Trophoblast cell (in vitro differentiated cells and primary cell): Measurements from ENCODE around the gene RPL22L1.
"Not testable (repeated sequence)": the region's sequence is repeated elsewhere in the genome, so short reads cannot be mapped to it uniquely, and the experiment has no call there.

ENCODE experiments used
- DNase-seq, 2 donors: peaks; one replicate each; pipeline ENCODE4 v3.0.0-alpha.2; 2016
- H2AFZ ChIP-seq: 2 replicates; pipeline ENCODE4 v1.6.1; 2013; ENCODE audit warnings: low read length, moderate library complexity, mild to moderate bottlenecking; ENCODE audit not compliant: insufficient read depth, poor library complexity
- H2AK5ac ChIP-seq: 2 replicates; pipeline ENCODE4 v1.6.1; 2013; ENCODE audit warnings: mild to moderate bottlenecking, low read length
- H2BK120ac ChIP-seq: 2 replicates; pipeline ENCODE4 v1.6.1; 2013; ENCODE audit warnings: low read length, mild to moderate bottlenecking, moderate library complexity; ENCODE audit not compliant: insufficient read depth, poor library complexity
- H2BK12ac ChIP-seq: 2 replicates; pipeline ENCODE4 v1.6.1; 2013; ENCODE audit warnings: mild to moderate bottlenecking, low read length, moderate library complexity
- H2BK5ac ChIP-seq: 2 replicates; pipeline ENCODE4 v1.6.1; 2013; ENCODE audit warnings: low read length, low read depth, moderate library complexity, mild to moderate bottlenecking; ENCODE audit not compliant: poor library complexity
- H3K14ac ChIP-seq: 2 replicates; pipeline ENCODE4 v1.6.1; 2013; ENCODE audit warnings: mild to moderate bottlenecking, low read length
- H3K18ac ChIP-seq: 2 replicates; pipeline ENCODE4 v1.6.1; 2013; ENCODE audit warnings: mild to moderate bottlenecking, low read length
- H3K23ac ChIP-seq: 2 replicates; pipeline ENCODE4 v1.6.1; 2013; ENCODE audit warnings: low read length
- H3K27ac ChIP-seq: 2 replicates; pipeline ENCODE4 v1.5.1; 2013; ENCODE audit warnings: low read depth, mild to moderate bottlenecking, inconsistent platforms, low read length, moderate library complexity
- H3K27me3 ChIP-seq: 2 replicates; pipeline ENCODE4 v1.6.1; 2013; ENCODE audit warnings: inconsistent platforms, mild to moderate bottlenecking, low read length, moderate library complexity; ENCODE audit not compliant: insufficient read depth
- H3K36me3 ChIP-seq, 2 experiments: 1 replicate in 1 of 2; 2 replicates in 1 of 2; pipeline ENCODE4 v1.6.1; 2013; ENCODE audit warnings: low read length in 2 of 2, mild to moderate bottlenecking in 2 of 2, moderate library complexity in 1 of 2; ENCODE audit not compliant: insufficient read depth in 2 of 2, control insufficient read depth in 1 of 2
- H3K4ac ChIP-seq: 2 replicates; pipeline ENCODE4 v1.6.1; 2013; ENCODE audit warnings: low read depth, mild to moderate bottlenecking, low read length, moderate library complexity
- H3K4me1 ChIP-seq, 2 experiments: 1 replicate in 1 of 2; 2 replicates in 1 of 2; pipeline ENCODE4 v1.6.1; 2013; ENCODE audit warnings: low read length in 2 of 2, mild to moderate bottlenecking in 2 of 2, moderate library complexity in 1 of 2; ENCODE audit not compliant: insufficient read depth in 2 of 2, control insufficient read depth in 1 of 2
- H3K4me2 ChIP-seq: 2 replicates; pipeline ENCODE4 v1.6.1; 2013; ENCODE audit warnings: inconsistent platforms, mild to moderate bottlenecking, low read length, moderate library complexity
- H3K4me3 ChIP-seq: 2 replicates; pipeline ENCODE4 v1.5.1; 2013; ENCODE audit warnings: mild to moderate bottlenecking, low read depth, low read length, inconsistent platforms
- H3K79me1 ChIP-seq: one replicate; pipeline ENCODE4 v1.6.1; 2013; ENCODE audit warnings: low read length
- H3K79me2 ChIP-seq: 2 replicates; pipeline ENCODE4 v1.6.1; 2013; ENCODE audit warnings: low read length, mild to moderate bottlenecking; ENCODE audit not compliant: control insufficient read depth, insufficient read depth, poor library complexity
- H3K9ac ChIP-seq: 2 replicates; pipeline ENCODE4 v1.6.1; 2013; ENCODE audit warnings: mild to moderate bottlenecking, low read length
- H3K9me3 ChIP-seq: 2 replicates; pipeline ENCODE4 v1.6.1; 2013; ENCODE audit warnings: low read depth, mild to moderate bottlenecking, control low read depth, inconsistent platforms, low read length; ENCODE audit not compliant: insufficient read depth
- H4K12ac ChIP-seq: 2 replicates; pipeline ENCODE4 v1.6.1; 2013; ENCODE audit warnings: low read depth, mild to moderate bottlenecking, low read length, moderate library complexity
- H4K8ac ChIP-seq: 2 replicates; pipeline ENCODE4 v1.6.1; 2013; ENCODE audit warnings: low read depth, mild to moderate bottlenecking, low read length, moderate library complexity
- H4K91ac ChIP-seq: one replicate; pipeline ENCODE4 v1.6.1; 2013; ENCODE audit warnings: low read depth, mild to moderate bottlenecking, low read length, moderate library complexity
- WGBS: extraction: QIAGEN DNeasy Blood & Tissue Kit; methylation state at CpG from one replicate; pipeline ENCODE4 v1.1.7; 2013; ENCODE audit warnings: missing lambda C conversion rate; ENCODE audit not compliant: insufficient read length, insufficient coverage; ENCODE audit errors: extremely low coverage; 5-methylcytosine and 5-hydroxymethylcytosine counted together

The RPL22L1 gene

DNA sequence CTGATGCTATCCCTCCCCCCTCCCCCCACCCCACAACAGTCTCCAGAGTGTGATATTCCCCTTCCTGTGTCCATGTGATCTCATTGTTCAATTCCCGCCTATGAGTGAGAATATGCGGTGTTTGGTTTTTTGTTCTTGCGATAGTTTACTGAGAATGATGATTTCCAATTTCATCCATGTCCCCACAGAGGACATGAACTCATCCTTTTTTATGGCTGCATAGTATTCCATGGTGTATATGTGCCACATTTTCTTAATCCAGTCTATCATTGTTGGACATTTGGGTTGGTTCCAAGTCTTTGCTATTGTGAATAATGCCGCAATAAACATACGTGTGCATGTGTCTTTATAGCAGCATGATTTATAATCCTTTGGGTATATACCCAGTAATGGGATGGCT lies 8.7 kb upstream of the RPL22L1 start:
- H3K36me3 ChIP-seq, H3K4me3 ChIP-seq, H3K4me1 ChIP-seq, H3K9ac ChIP-seq, H3K18ac ChIP-seq, H2BK12ac ChIP-seq, H3K27me3 ChIP-seq, H3K9me3 ChIP-seq, H3K23ac ChIP-seq, H3K27ac ChIP-seq, H3K14ac ChIP-seq, H2BK120ac ChIP-seq, H4K91ac ChIP-seq, H4K12ac ChIP-seq, H3K79me2 ChIP-seq, H4K8ac ChIP-seq, DNase-seq, H3K4ac ChIP-seq, H2AFZ ChIP-seq, H3K4me2 ChIP-seq, H2AK5ac ChIP-seq, H3K79me1 ChIP-seq, H2BK5ac ChIP-seq: not testable (repeated sequence)
- no CpG with 5 or more reads among the region's 5 CpGs for WGBS

DNA sequence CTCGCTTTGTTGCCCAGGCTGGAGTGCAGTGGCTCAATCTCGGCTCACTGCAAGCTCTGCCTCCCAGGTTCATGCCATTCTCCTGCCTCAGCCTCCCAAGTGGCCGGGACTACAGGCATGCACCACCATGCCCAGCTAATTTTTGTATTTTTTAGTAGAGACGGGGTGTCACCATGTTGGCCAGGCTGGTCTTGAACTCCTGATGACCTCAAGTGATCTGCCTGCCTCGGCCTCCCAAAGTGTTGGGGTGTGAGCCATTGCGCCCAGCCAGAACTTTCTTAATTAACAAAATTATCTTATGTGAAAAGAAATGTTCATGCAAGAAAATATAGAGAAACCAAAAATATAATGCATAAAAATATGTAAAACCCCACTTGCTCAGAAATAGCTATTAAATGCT lies 7.3 kb upstream of the RPL22L1 start:
- not testable (repeated sequence) for H3K36me3 ChIP-seq, H4K12ac ChIP-seq, H3K4me2 ChIP-seq, H3K9ac ChIP-seq, H2BK120ac ChIP-seq, H4K91ac ChIP-seq, H3K4me1 ChIP-seq, H3K27me3 ChIP-seq, H4K8ac ChIP-seq, H3K18ac ChIP-seq, DNase-seq, H2BK5ac ChIP-seq, H2BK12ac ChIP-seq, H3K14ac ChIP-seq, H3K79me2 ChIP-seq, H3K9me3 ChIP-seq, H3K4ac ChIP-seq, H3K79me1 ChIP-seq, H2AK5ac ChIP-seq, H3K4me3 ChIP-seq, H3K27ac ChIP-seq, H2AFZ ChIP-seq, H3K23ac ChIP-seq
- no CpG with 5 or more reads among the region's 6 CpGs for WGBS

DNA sequence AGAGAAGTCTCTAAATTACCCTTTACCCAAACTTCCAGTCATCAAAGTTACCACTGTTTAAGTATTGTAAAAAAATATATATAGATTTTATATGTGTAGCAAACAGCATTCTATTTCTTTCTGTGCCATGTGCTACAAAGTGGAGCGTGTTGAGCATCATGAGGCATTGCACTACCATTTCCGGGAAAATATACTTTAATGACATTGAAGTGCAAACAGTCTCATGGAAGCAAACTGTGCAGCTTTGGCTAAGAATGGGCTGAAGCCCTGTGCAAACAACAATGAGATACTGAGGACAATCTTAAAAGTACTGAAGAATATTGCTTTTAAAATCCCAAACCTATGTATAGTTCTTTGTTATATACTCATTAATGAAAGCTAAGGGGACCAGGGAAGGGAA lies 6.5 kb upstream of the RPL22L1 start:
- no peak overlapping the region for H2AK5ac ChIP-seq
- WGBS: no CpG with 5 or more reads among the region's 2 CpGs
- H3K4me3 ChIP-seq: no peak overlapping the region
- no peaks in the 10 kb centered on the region for H3K79me1 ChIP-seq
- no peaks in the 10 kb centered on the region for H3K4me1 ChIP-seq
- H4K91ac ChIP-seq: no peak overlapping the region
- no peak overlapping the region for H2BK120ac ChIP-seq
- no peak for DNase-seq
- H3K79me2 ChIP-seq: no peaks in the 10 kb centered on the region
- H4K12ac ChIP-seq: no peak overlapping the region
- no peak overlapping the region for H3K9ac ChIP-seq
- H2BK5ac ChIP-seq: no peak overlapping the region
- no peak overlapping the region for H3K4ac ChIP-seq
- no peak overlapping the region for H4K8ac ChIP-seq
- H2BK12ac ChIP-seq: no peak overlapping the region
- no peak overlapping the region for H3K4me2 ChIP-seq
- no peaks in the 10 kb centered on the region for H3K36me3 ChIP-seq
- H3K27ac ChIP-seq: no peak overlapping the region
- H3K9me3 ChIP-seq: no peaks in the 10 kb centered on the region
- no peak overlapping the region for H3K23ac ChIP-seq
- no peak overlapping the region for H3K18ac ChIP-seq
- H3K27me3 ChIP-seq: no peaks in the 10 kb centered on the region
- no peak overlapping the region for H3K14ac ChIP-seq
- H2AFZ ChIP-seq: no peak overlapping the region

DNA sequence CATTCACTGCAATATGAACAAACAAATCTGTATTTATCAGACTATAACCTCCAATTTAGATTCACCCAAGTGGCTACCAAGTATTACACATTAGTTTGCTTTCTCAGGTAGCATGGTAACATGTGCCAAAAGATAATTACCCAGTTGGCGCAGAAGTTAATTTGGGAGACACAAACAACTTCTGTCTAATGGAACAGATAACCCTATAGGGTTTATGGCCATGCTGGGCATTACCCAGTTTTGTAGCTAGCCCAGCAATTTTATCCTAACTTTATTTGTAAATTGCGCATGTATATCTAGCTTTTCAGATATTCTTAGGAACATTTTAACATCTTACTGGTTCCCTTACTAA lies 780 bp downstream of the RPL22L1 start:
- Histone ChIP-seq H3K4ac (peak overlapping the region; percentile 72), H2BK12ac (no peak overlapping the region), H3K27me3 (no peaks in the 10 kb centered on the region), H3K9ac (peak overlapping the region; percentile 73), H4K12ac (no peak overlapping the region), H4K91ac (no peak overlapping the region), H3K36me3 (peaks cover 2 to 8% of the 10 kb centered on the region in 2 experiments), H4K8ac (no peak overlapping the region), H3K4me1 (peaks cover 2 to 3% of the 10 kb centered on the region in 2 experiments), H3K79me2 (peaks cover 4% of the 10 kb centered on the region), H3K4me3 (no peak overlapping the region), H3K14ac (no peak overlapping the region), H3K79me1 (peaks cover 4% of the 10 kb centered on the region), H2AK5ac (no peak overlapping the region), H2BK120ac (no peak overlapping the region), H3K23ac (no peak overlapping the region), H3K27ac (no peak overlapping the region), H3K18ac (no peak overlapping the region), H3K9me3 (no peaks in the 10 kb centered on the region), H2BK5ac (no peak overlapping the region), H3K4me2 (peak overlapping the region; percentile 66), H2AFZ (no peak overlapping the region)
- WGBS: no CpG with 5 or more reads among the region's 2 CpGs
- DNase-seq: no peak
